Neural cell (in vitro differentiated cells): ENCODE measurements around the gene SLC9A1.

Source experiments
- CTCF ChIP-seq: fragments of 450-650 bp; IDR thresholded peaks from 2 replicates; pipeline ENCODE4 v1.5.1; 2014; ENCODE audit warnings: antibody characterized with exemption, mild to moderate bottlenecking, moderate library complexity; ENCODE audit not compliant: poor library complexity, severe bottlenecking
- EZH2 ChIP-seq: fragments of 200-600, 300-800 bp; shearing (Covaris generic), sonication (generic); IDR thresholded peaks from 2 replicates; pipeline ENCODE4 v1.6.1; 2014; ENCODE audit warnings: antibody characterized with exemption, low read length, borderline replicate concordance, mild to moderate bottlenecking; ENCODE audit not compliant: insufficient read depth, poor library complexity, severe bottlenecking
- REST ChIP-seq: IDR thresholded peaks from 2 replicates; pipeline ENCODE4 v1.6.1; 2012; ENCODE audit warnings: borderline replicate concordance

DNA sequence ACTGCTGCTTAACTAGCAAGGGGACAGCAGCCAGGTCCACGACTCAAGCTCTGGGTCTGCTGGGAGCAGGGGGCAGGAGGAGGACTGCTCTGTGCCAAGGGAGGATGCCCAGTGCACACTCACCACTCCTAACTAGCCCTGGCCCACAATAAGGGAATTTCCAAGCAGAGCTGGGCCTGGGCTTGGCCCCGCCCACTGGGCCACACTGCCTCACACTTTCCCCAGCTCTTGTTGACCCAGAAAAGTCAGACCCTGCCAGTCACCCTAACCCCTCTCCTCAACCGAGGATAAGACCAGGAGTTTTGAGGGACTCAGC, 18.7 kb downstream of the SLC9A1 start:
- no peak for TF ChIP-seq EZH2
- TF ChIP-seq CTCF = no peak
- no peak for TF ChIP-seq REST
